Neutrophil (primary cell): Measurements from ENCODE around the gene ITM2B.

Experiments
- H3K27ac ChIP-seq: fragments of 200-600 bp; sonication (generic); 2 replicates; pipeline ENCODE4 v1.5.1; 2016; ENCODE audit warnings: mild to moderate bottlenecking, moderate library complexity
- H3K27me3 ChIP-seq: fragments of 200-600 bp; sonication (generic); 2 replicates; pipeline ENCODE4 v1.6.0; 2016; ENCODE audit warnings: mild to moderate bottlenecking
- H3K36me3 ChIP-seq: fragments of 200-600 bp; sonication (generic); 2 replicates; pipeline ENCODE4 v1.5.1; 2017
- H3K4me1 ChIP-seq, 2 experiments: fragments of 200-600 bp in 1 of 2; sonication (generic) in 1 of 2; 1 replicate in 1 of 2; 2 replicates in 1 of 2; pipeline versions ENCODE4 v1.5.1 to v1.6.1; 2013 to 2016; ENCODE audit warnings: low read depth in 1 of 2, low read length in 1 of 2, mild to moderate bottlenecking in 1 of 2, moderate library complexity in 1 of 2; ENCODE audit not compliant: control insufficient read depth in 1 of 2, insufficient read depth in 1 of 2
- H3K4me3 ChIP-seq, 2 experiments: fragments of 200-600 bp in 1 of 2; sonication (generic) in 1 of 2; 1 replicate in 1 of 2; 2 replicates in 1 of 2; pipeline ENCODE4 v1.5.1; 2013 to 2016; ENCODE audit warnings: low read depth in 1 of 2, low read length in 1 of 2, mild to moderate bottlenecking in 1 of 2, moderate library complexity in 1 of 2
- H3K9me3 ChIP-seq: fragments of 200-600 bp; sonication (generic); 2 replicates; pipeline ENCODE4 v1.5.1; 2016
- CTCF ChIP-seq: fragments of 200-600 bp; sonication (generic); IDR thresholded peaks from 2 replicates; pipeline ENCODE4 v1.5.1; 2016; ENCODE audit warnings: antibody characterized with exemption

Gene ITM2B

GRCh38 chr13:48230541-48230940 is 2.5 kb upstream of the ITM2B start:
- Histone ChIP-seq H3K9me3 (no peaks in the 10 kb centered on the region), H3K27me3 (no peaks in the 10 kb centered on the region), H3K27ac (no peak overlapping the region), H3K4me1 (peaks cover 12 to 26% of the 10 kb centered on the region in 2 experiments), H3K4me3 (no peak overlapping the region), H3K36me3 (peaks cover 13% of the 10 kb centered on the region)
- TF ChIP-seq CTCF, result no peak

GRCh38 chr13:48231080-48231479 is 1.9 kb upstream of the ITM2B start:
- Histone ChIP-seq H3K27me3 (no peaks in the 10 kb centered on the region), H3K4me3 (no peak overlapping the region), H3K9me3 (no peaks in the 10 kb centered on the region), H3K4me1 (peaks cover 17 to 31% of the 10 kb centered on the region in 2 experiments), H3K36me3 (peaks cover 17% of the 10 kb centered on the region), H3K27ac (no peak overlapping the region)
- TF ChIP-seq CTCF, result no peak

- Histone ChIP-seq H3K4me3 (peak overlapping the region; percentile 84 to 89), H3K9me3 (no peaks in the 10 kb centered on the region), H3K36me3 (peaks cover 17% of the 10 kb centered on the region), H3K27me3 (no peaks in the 10 kb centered on the region), H3K4me1 (peaks cover 25 to 40% of the 10 kb centered on the region in 2 experiments), H3K27ac (peak overlapping the region; percentile 99)
- no peak for TF ChIP-seq CTCF
These were observed 1.1 kb upstream of the ITM2B start for GRCh38 chr13:48231933-48232332.

GRCh38 chr13:48232420-48233045 is 473 bp upstream of the ITM2B start:
- Histone ChIP-seq H3K4me3 (peak overlapping the region; percentile 84 to 89), H3K36me3 (peaks cover 21% of the 10 kb centered on the region), H3K27ac (peak overlapping the region; percentile 99), H3K4me1 (peaks cover 31 to 46% of the 10 kb centered on the region in 2 experiments), H3K9me3 (no peaks in the 10 kb centered on the region), H3K27me3 (no peaks in the 10 kb centered on the region)
- TF ChIP-seq CTCF, result no peak

GRCh38 chr13:48233889-48234488 is 983 bp downstream of the ITM2B start:
- Histone ChIP-seq H3K36me3 (peaks cover 32% of the 10 kb centered on the region), H3K27ac (peak overlapping the region; percentile 99), H3K27me3 (no peaks in the 10 kb centered on the region), H3K4me1 (peaks cover 46 to 60% of the 10 kb centered on the region in 2 experiments), H3K4me3 (peak overlapping the region; percentile 84 to 89), H3K9me3 (no peaks in the 10 kb centered on the region)
- TF ChIP-seq CTCF, result no peak
